Endothelial cell of umbilical vein (primary cell): ENCODE results near the gene IFNA14.

ENCODE experiments used
- EZH2 ChIP-seq: IDR thresholded peaks from 2 replicates; pipeline ENCODE4 v1.6.1; 2012; ENCODE audit warnings: borderline replicate concordance, low read depth, mild to moderate bottlenecking, moderate library complexity, low read length, inconsistent platforms; ENCODE audit not compliant: severe bottlenecking
- FOS ChIP-seq: IDR thresholded peaks from 2 replicates; pipeline ENCODE4 v1.6.1; 2011; ENCODE audit warnings: mild to moderate bottlenecking, low read length, moderate library complexity, borderline replicate concordance; ENCODE audit not compliant: insufficient read depth
- JUN ChIP-seq: IDR thresholded peaks from 2 replicates; pipeline ENCODE4 v1.6.1; 2011; ENCODE audit warnings: borderline replicate concordance, low read depth; ENCODE audit not compliant: insufficient read length, insufficient read depth
- POLR2A ChIP-seq: IDR thresholded peaks from 2 replicates; pipeline ENCODE4 v1.6.1; 2012; ENCODE audit warnings: low read depth, mild to moderate bottlenecking, control low read depth, low read length
- POLR2AphosphoS5 ChIP-seq: IDR thresholded peaks from 2 replicates; pipeline ENCODE4 v1.6.1; 2012; ENCODE audit warnings: low read depth, mild to moderate bottlenecking, control low read depth, low read length, moderate library complexity; ENCODE audit not compliant: insufficient read depth
- TF ChIP-seq, protein P1 (sequence below), 2 donors: IDR thresholded peaks; 1 replicate in 1 of 2; 2 replicates in 1 of 2; pipeline ENCODE4 v1.5.1; 2011; ENCODE audit warnings: low read length in 2 of 2, mild to moderate bottlenecking in 2 of 2, moderate library complexity in 2 of 2, control low read depth in 1 of 2, inconsistent platforms in 1 of 2, low read depth in 1 of 2; ENCODE audit not compliant: insufficient read depth in 1 of 2; ENCODE audit errors: extremely low read depth in 1 of 2
- TF ChIP-seq, protein P2 (sequence below): IDR thresholded peaks from 2 replicates; pipeline ENCODE4 v1.6.1; 2011; ENCODE audit not compliant: insufficient read depth, insufficient read length

DNA sequence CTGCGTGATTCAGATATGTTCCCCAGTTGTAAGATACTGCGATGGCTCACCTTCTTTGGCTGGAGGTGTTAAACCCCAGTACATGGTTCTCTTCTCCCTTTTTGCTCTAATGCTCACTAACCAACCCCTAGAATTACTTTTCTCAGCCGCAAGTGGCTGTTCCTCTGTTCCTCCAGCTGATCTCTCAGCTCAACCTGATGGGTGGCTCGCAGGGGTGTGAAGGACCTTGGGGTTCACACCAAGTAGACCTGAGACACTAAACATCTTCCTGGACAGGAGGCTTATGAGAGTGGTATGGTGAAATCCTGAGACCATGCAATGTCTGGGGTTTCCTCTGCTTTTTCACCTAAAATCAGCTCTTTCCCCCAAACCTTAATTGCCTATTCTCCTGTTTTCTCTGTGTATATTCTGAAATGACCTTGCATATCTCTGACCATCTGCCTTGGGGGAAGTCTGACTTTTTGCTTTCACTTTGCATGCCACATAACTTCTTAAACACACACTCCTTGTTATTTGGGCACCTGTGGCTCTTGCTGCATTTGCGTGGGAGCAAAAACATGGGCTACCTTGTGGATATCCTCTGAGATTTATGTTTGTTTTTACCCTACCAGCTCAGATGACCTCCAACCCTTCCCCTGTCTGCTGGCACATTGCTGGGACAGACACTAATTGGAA is 15.9 kb upstream of the IFNA14 start:
- TF ChIP-seq, protein P1, sequence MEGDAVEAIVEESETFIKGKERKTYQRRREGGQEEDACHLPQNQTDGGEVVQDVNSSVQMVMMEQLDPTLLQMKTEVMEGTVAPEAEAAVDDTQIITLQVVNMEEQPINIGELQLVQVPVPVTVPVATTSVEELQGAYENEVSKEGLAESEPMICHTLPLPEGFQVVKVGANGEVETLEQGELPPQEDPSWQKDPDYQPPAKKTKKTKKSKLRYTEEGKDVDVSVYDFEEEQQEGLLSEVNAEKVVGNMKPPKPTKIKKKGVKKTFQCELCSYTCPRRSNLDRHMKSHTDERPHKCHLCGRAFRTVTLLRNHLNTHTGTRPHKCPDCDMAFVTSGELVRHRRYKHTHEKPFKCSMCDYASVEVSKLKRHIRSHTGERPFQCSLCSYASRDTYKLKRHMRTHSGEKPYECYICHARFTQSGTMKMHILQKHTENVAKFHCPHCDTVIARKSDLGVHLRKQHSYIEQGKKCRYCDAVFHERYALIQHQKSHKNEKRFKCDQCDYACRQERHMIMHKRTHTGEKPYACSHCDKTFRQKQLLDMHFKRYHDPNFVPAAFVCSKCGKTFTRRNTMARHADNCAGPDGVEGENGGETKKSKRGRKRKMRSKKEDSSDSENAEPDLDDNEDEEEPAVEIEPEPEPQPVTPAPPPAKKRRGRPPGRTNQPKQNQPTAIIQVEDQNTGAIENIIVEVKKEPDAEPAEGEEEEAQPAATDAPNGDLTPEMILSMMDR (IDR thresholded peaks at IDR 0.05; ENCODE audit: extremely low read depth in 1 of 2, insufficient read depth in 1 of 2, low read depth in 1 of 2, low read length in 2 of 2): no peak
- no peak for TF ChIP-seq POLR2A
- no peak for TF ChIP-seq POLR2AphosphoS5
- TF ChIP-seq, protein P2, sequence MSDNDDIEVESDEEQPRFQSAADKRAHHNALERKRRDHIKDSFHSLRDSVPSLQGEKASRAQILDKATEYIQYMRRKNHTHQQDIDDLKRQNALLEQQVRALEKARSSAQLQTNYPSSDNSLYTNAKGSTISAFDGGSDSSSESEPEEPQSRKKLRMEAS: no peak
- TF ChIP-seq FOS: no peak
- no peak for TF ChIP-seq JUN
- TF ChIP-seq EZH2: no peak
